Measurements from ENCODE around the gene UGT1A6. TPM values are rescaled to one million over a fixed set of nuclear protein-coding genes. Genes with fewer than 3 reads are reported as not detected.

UGT1A6 gene
- total and polyA plus RNA-seq, 2 experiments from 2014 or later = not detected

GRCh38 chr2:233811732-233812131, 119.0 kb downstream of the UGT1A6 start:
- TF ChIP-seq EZH2phosphoT487 (IDR thresholded peaks at IDR 0.05; ENCODE audit: insufficient read depth, low read depth) (no peak), EZH2 (IDR thresholded peaks at IDR 0.05; ENCODE audit: insufficient read depth, poor library complexity, severe bottlenecking) (no peak)
- Histone ChIP-seq H3K27ac (no peak overlapping the region), H3F3A (ENCODE audit: insufficient read depth) (no peaks in the 10 kb centered on the region), H3K36me3 (ENCODE audit: low read depth) (no peaks in the 10 kb centered on the region), H2AFZ (no peak overlapping the region), H3K4me2 (ENCODE audit: unreplicated experiment) (no peak overlapping the region), H3K4me1 (ENCODE audit: insufficient read depth) (peaks cover 3% of the 10 kb centered on the region; the same call in 1 of the 2 replicates), H3K4me3 (no peak overlapping the region), H4K20me1 (ENCODE audit: insufficient read depth) (no peaks in the 10 kb centered on the region), H3K9ac (no peak overlapping the region), H3K27me3 (replicated peaks; ENCODE audit: insufficient read depth) (peaks cover 15% of the 10 kb centered on the region), H3K9me3 (ENCODE audit: low read depth) (no peaks in the 10 kb centered on the region), H3K9me2 (ENCODE audit: insufficient read depth) (no peaks in the 10 kb centered on the region), H3K79me2 (ENCODE audit: insufficient read depth) (no peaks in the 10 kb centered on the region)
- WGBS, 2 experiments (ENCODE audit: low coverage in 1 of 2, low lambda C conversion rate in 2 of 2, missing lambda C conversion rate in 2 of 2) = 49 to 51% methylated on average over 8 of the region's 8 CpGs
- DNase-seq = no peak
- in situ Hi-C loops (cut with MboI) = no loop called here

- Histone ChIP-seq H3K4me3 (no peak overlapping the region), H3K4me1 (ENCODE audit: insufficient read depth) (peaks cover 3% of the 10 kb centered on the region; the same call in 1 of the 2 replicates), H2AFZ (no peak overlapping the region), H3K27me3 (replicated peaks; ENCODE audit: insufficient read depth) (peaks cover 15% of the 10 kb centered on the region), H3F3A (ENCODE audit: insufficient read depth) (no peaks in the 10 kb centered on the region), H3K9me3 (ENCODE audit: low read depth) (no peaks in the 10 kb centered on the region), H3K27ac (no peak overlapping the region), H4K20me1 (ENCODE audit: insufficient read depth) (no peaks in the 10 kb centered on the region), H3K9ac (no peak overlapping the region), H3K36me3 (ENCODE audit: low read depth) (no peaks in the 10 kb centered on the region), H3K79me2 (ENCODE audit: insufficient read depth) (no peaks in the 10 kb centered on the region), H3K9me2 (ENCODE audit: insufficient read depth) (no peaks in the 10 kb centered on the region), H3K4me2 (ENCODE audit: unreplicated experiment) (no peak overlapping the region)
- no peak for TF ChIP-seq EZH2 (IDR thresholded peaks at IDR 0.05; ENCODE audit: insufficient read depth, poor library complexity, severe bottlenecking)
- no peak for TF ChIP-seq EZH2phosphoT487 (IDR thresholded peaks at IDR 0.05; ENCODE audit: insufficient read depth, low read depth)
- 42 to 58% methylated on average over 3 of the region's 3 CpGs for WGBS, 2 experiments (ENCODE audit: low coverage in 1 of 2, low lambda C conversion rate in 2 of 2, missing lambda C conversion rate in 2 of 2)
- DNase-seq = no peak
- in situ Hi-C loops (cut with MboI) = no loop called here
Measured at GRCh38 chr2:233813236-233814055, 120.8 kb downstream of the UGT1A6 start.

- Histone ChIP-seq H3K79me2 (ENCODE audit: insufficient read depth) (no peaks in the 10 kb centered on the region), H3K9me3 (ENCODE audit: low read depth) (no peaks in the 10 kb centered on the region), H3K27ac (no peak overlapping the region), H2AFZ (no peak overlapping the region), H4K20me1 (ENCODE audit: insufficient read depth) (no peaks in the 10 kb centered on the region), H3K36me3 (ENCODE audit: low read depth) (no peaks in the 10 kb centered on the region), H3K9me2 (ENCODE audit: insufficient read depth) (no peaks in the 10 kb centered on the region), H3K9ac (no peak overlapping the region), H3K27me3 (replicated peaks; ENCODE audit: insufficient read depth) (peaks cover 14% of the 10 kb centered on the region), H3K4me1 (ENCODE audit: insufficient read depth) (peaks cover 3% of the 10 kb centered on the region; the same call in 1 of the 2 replicates), H3K4me2 (ENCODE audit: unreplicated experiment) (no peak overlapping the region), H3F3A (ENCODE audit: insufficient read depth) (no peaks in the 10 kb centered on the region), H3K4me3 (no peak overlapping the region)
- DNase-seq = no peak
- TF ChIP-seq EZH2phosphoT487 (IDR thresholded peaks at IDR 0.05; ENCODE audit: insufficient read depth, low read depth) (no peak), EZH2 (IDR thresholded peaks at IDR 0.05; ENCODE audit: insufficient read depth, poor library complexity, severe bottlenecking) (no peak)
- in situ Hi-C loops (cut with MboI) = no loop called here
- WGBS, 2 experiments (ENCODE audit: low coverage in 1 of 2, low lambda C conversion rate in 2 of 2, missing lambda C conversion rate in 2 of 2) = 26 to 40% methylated on average over 2 of the region's 2 CpGs
Measured at GRCh38 chr2:233814056-233814835, 121.6 kb downstream of the UGT1A6 start.

GRCh38 chr2:233815861-233816260, 123.2 kb downstream of the UGT1A6 start:
- H3K9ac ChIP-seq = no peak overlapping the region
- in situ Hi-C loops (cut with MboI) = no loop called here
- 34 to 35% methylated on average over 6 of the region's 6 CpGs for WGBS, 2 experiments (ENCODE audit: low coverage in 1 of 2, low lambda C conversion rate in 2 of 2, missing lambda C conversion rate in 2 of 2)
- H3K4me2 ChIP-seq (ENCODE audit: unreplicated experiment) = no peak overlapping the region
- H3K9me2 ChIP-seq (ENCODE audit: insufficient read depth) = no peaks in the 10 kb centered on the region
- no peaks in the 10 kb centered on the region for H3K36me3 ChIP-seq (ENCODE audit: low read depth)
- no peak overlapping the region for H2AFZ ChIP-seq
- no peak overlapping the region for H3K27ac ChIP-seq
- H3F3A ChIP-seq (ENCODE audit: insufficient read depth) = no peaks in the 10 kb centered on the region
- peaks cover 8% of the 10 kb centered on the region for H3K27me3 ChIP-seq (replicated peaks; ENCODE audit: insufficient read depth)
- TF ChIP-seq EZH2phosphoT487 (IDR thresholded peaks at IDR 0.05; ENCODE audit: insufficient read depth, low read depth) (no peak), EZH2 (IDR thresholded peaks at IDR 0.05; ENCODE audit: insufficient read depth, poor library complexity, severe bottlenecking) (no peak)
- no peaks in the 10 kb centered on the region for H4K20me1 ChIP-seq (ENCODE audit: insufficient read depth)
- no peaks in the 10 kb centered on the region for H3K9me3 ChIP-seq (ENCODE audit: low read depth)
- DNase-seq = peak; percentile 27
- H3K79me2 ChIP-seq (ENCODE audit: insufficient read depth) = no peaks in the 10 kb centered on the region
- H3K4me3 ChIP-seq = no peak overlapping the region
- peaks cover 3% of the 10 kb centered on the region; the same call in 1 of the 2 replicates for H3K4me1 ChIP-seq (ENCODE audit: insufficient read depth)

Measured in GM23248 (cell line).